ENCODE data around the gene SPOCK3. TPM values are rescaled to one million over a fixed set of nuclear protein-coding genes. Genes with fewer than 3 reads are reported as not detected.

Gene SPOCK3
- total RNA-seq, 1 experiment from 2014 or later: 1.4 TPM

DNA sequence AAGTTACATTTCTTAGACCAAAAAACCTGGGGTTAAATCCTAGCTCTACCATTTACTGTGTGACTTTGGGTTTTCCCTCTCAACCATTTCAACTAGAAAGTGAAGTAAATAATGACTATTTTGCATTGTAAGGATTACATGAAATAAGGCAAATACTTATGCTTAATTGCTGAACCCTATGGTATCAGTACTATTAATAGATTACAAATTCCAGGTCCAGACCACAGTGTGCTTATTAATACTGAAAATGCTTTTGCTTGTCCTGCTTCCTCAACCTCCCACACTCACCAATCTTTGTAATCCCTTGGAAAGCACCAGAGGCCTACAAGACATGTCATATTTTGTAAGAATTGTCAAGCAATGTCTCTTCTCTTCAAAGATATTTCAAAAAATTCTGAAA lies 456.5 kb downstream of the SPOCK3 start:
- in situ Hi-C loops (cut with HindIII; ENCODE audit: low pct_unique_long_range_greater_than_20kb, low sequenced_read_pairs) (no loop called here), intact Hi-C loops (cut with micrococcal nuclease; ENCODE audit: unreplicated experiment) (no loop called here)
- H3K9me3 ChIP-seq (ENCODE audit: control insufficient read depth, insufficient read depth, low read depth, low read length): no peaks in the 10 kb centered on the region
- H3K27ac ChIP-seq (ENCODE audit: low read length): no peak overlapping the region
- TF ChIP-seq, protein P1, sequence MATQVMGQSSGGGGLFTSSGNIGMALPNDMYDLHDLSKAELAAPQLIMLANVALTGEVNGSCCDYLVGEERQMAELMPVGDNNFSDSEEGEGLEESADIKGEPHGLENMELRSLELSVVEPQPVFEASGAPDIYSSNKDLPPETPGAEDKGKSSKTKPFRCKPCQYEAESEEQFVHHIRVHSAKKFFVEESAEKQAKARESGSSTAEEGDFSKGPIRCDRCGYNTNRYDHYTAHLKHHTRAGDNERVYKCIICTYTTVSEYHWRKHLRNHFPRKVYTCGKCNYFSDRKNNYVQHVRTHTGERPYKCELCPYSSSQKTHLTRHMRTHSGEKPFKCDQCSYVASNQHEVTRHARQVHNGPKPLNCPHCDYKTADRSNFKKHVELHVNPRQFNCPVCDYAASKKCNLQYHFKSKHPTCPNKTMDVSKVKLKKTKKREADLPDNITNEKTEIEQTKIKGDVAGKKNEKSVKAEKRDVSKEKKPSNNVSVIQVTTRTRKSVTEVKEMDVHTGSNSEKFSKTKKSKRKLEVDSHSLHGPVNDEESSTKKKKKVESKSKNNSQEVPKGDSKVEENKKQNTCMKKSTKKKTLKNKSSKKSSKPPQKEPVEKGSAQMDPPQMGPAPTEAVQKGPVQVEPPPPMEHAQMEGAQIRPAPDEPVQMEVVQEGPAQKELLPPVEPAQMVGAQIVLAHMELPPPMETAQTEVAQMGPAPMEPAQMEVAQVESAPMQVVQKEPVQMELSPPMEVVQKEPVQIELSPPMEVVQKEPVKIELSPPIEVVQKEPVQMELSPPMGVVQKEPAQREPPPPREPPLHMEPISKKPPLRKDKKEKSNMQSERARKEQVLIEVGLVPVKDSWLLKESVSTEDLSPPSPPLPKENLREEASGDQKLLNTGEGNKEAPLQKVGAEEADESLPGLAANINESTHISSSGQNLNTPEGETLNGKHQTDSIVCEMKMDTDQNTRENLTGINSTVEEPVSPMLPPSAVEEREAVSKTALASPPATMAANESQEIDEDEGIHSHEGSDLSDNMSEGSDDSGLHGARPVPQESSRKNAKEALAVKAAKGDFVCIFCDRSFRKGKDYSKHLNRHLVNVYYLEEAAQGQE (IDR thresholded peaks at IDR 0.05; ENCODE audit: insufficient read depth in 1 of 2, low read depth in 2 of 2, low read length in 1 of 2): no peak
- TF ChIP-seq SIN3A (IDR thresholded peaks at IDR 0.05; ENCODE audit: borderline replicate concordance, insufficient read depth, low read depth, low read length): no peak
- TF ChIP-seq TCF7L2 (IDR thresholded peaks at IDR 0.05; ENCODE audit: low read depth, low read length): no peak
- TF ChIP-seq, protein P2, sequence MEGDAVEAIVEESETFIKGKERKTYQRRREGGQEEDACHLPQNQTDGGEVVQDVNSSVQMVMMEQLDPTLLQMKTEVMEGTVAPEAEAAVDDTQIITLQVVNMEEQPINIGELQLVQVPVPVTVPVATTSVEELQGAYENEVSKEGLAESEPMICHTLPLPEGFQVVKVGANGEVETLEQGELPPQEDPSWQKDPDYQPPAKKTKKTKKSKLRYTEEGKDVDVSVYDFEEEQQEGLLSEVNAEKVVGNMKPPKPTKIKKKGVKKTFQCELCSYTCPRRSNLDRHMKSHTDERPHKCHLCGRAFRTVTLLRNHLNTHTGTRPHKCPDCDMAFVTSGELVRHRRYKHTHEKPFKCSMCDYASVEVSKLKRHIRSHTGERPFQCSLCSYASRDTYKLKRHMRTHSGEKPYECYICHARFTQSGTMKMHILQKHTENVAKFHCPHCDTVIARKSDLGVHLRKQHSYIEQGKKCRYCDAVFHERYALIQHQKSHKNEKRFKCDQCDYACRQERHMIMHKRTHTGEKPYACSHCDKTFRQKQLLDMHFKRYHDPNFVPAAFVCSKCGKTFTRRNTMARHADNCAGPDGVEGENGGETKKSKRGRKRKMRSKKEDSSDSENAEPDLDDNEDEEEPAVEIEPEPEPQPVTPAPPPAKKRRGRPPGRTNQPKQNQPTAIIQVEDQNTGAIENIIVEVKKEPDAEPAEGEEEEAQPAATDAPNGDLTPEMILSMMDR (IDR thresholded peaks at IDR 0.05): no peak
- TF ChIP-seq POLR2AphosphoS5 (IDR thresholded peaks at IDR 0.05; ENCODE audit: low read depth, low read length): no peak
- ATAC-seq (no peak), DNase-seq (ENCODE audit: low read depth, low spot score) (no peak)
- no peaks in the 10 kb centered on the region for H3K27me3 ChIP-seq (ENCODE audit: control insufficient read depth, insufficient read depth, low read length)
- no peak overlapping the region for H3K4me3 ChIP-seq (ENCODE audit: low read depth in 2 of 2, low read length in 2 of 2)
- no peaks in the 10 kb centered on the region for H3K36me3 ChIP-seq (ENCODE audit: control insufficient read depth, insufficient read depth, low read length)
- BruUV-seq (replicated peaks): no TSS peak
- CTCF ChIA-PET: no interaction called here
- no peaks in the 10 kb centered on the region for H3K4me1 ChIP-seq (ENCODE audit: control insufficient read depth, insufficient read depth, low read length)
- POLR2A ChIA-PET: no interaction called here

- no TSS peak for BruUV-seq (replicated peaks)
- Histone ChIP-seq H3K9me3 (ENCODE audit: control insufficient read depth, insufficient read depth, low read depth, low read length) (no peaks in the 10 kb centered on the region), H3K4me1 (ENCODE audit: control insufficient read depth, insufficient read depth, low read length) (no peaks in the 10 kb centered on the region), H3K27ac (ENCODE audit: low read length) (no peak overlapping the region), H3K36me3 (ENCODE audit: control insufficient read depth, insufficient read depth, low read length) (no peaks in the 10 kb centered on the region), H3K27me3 (ENCODE audit: control insufficient read depth, insufficient read depth, low read length) (no peaks in the 10 kb centered on the region), H3K4me3 (ENCODE audit: low read depth in 2 of 2, low read length in 2 of 2) (no peak overlapping the region)
- in situ Hi-C loops (cut with HindIII; ENCODE audit: low pct_unique_long_range_greater_than_20kb, low sequenced_read_pairs): no loop called here
- TF ChIP-seq TCF7L2 (IDR thresholded peaks at IDR 0.05; ENCODE audit: low read depth, low read length): no peak
- TF ChIP-seq, protein P1 (IDR thresholded peaks at IDR 0.05; ENCODE audit: insufficient read depth in 1 of 2, low read depth in 2 of 2, low read length in 1 of 2): no peak
- no peak for ATAC-seq
- intact Hi-C loops (cut with micrococcal nuclease; ENCODE audit: unreplicated experiment): no loop called here
- no peak for DNase-seq (ENCODE audit: low read depth, low spot score)
- ChIA-PET POLR2A (no interaction called here), CTCF (no interaction called here)
These were observed 471.3 kb downstream of the SPOCK3 start for GRCh38 chr4:166763018-166763417.

Data from Panc1 (cell line).